ENCODE data around the gene COQ8A. TPM values are rescaled to one million over a fixed set of nuclear protein-coding genes. Genes with fewer than 3 reads are reported as not detected.

The COQ8A gene
- total RNA-seq, 1 experiment from 2014 or later = 39.4 TPM

GRCh38 chr1:226987623-226988333 lies 47.7 kb downstream of the COQ8A start (continued):
- TF ChIP-seq ARID4B (CRISPR knock-in tag; IDR thresholded peaks at IDR 0.05; ENCODE audit: borderline replicate concordance) (no peak), ZNF671 (CRISPR knock-in tag; IDR thresholded peaks at IDR 0.05) (no peak), ZSCAN18 (CRISPR knock-in tag; IDR thresholded peaks at IDR 0.05) (no peak), TEAD4 (CRISPR knock-in tag; IDR thresholded peaks at IDR 0.05) (no peak), ZNF423 (CRISPR knock-in tag; IDR thresholded peaks at IDR 0.05) (no peak), IRF1 (CRISPR knock-in tag; IDR thresholded peaks at IDR 0.05) (no peak), ZBTB43 (CRISPR knock-in tag; IDR thresholded peaks at IDR 0.05) (no peak), ERG (CRISPR knock-in tag; IDR thresholded peaks at IDR 0.05) (no peak), E2F5 (CRISPR knock-in tag; IDR thresholded peaks at IDR 0.05) (no peak), ZNF416 (CRISPR knock-in tag; IDR thresholded peaks at IDR 0.05) (no peak), CREM (CRISPR knock-in tag; IDR thresholded peaks at IDR 0.05) (no peak), TCF7 (CRISPR knock-in tag; IDR thresholded peaks at IDR 0.05; ENCODE audit: low read depth) (no peak)

- TF ChIP-seq IRF2 (CRISPR knock-in tag; IDR thresholded peaks at IDR 0.05; ENCODE audit: borderline replicate concordance, low read depth) (no peak), FOXJ3 (CRISPR knock-in tag; IDR thresholded peaks at IDR 0.05; ENCODE audit: borderline replicate concordance) (no peak), MYBL2 (CRISPR knock-in tag; IDR thresholded peaks at IDR 0.05) (no peak), ZMAT4 (CRISPR knock-in tag; IDR thresholded peaks at IDR 0.05) (no peak), ATF1 (CRISPR knock-in tag; IDR thresholded peaks at IDR 0.05) (no peak), NR2C2 (CRISPR knock-in tag; IDR thresholded peaks at IDR 0.05) (no peak)
- Mint-ChIP-seq H3K27ac (peak overlapping the region; percentile 87), H3K4me1 (peaks cover 12% of the 10 kb centered on the region), H3K27me3 (ENCODE audit: low read depth) (no peaks in the 10 kb centered on the region), H3K4me3 (no peak overlapping the region), H3K36me3 (peaks cover 17% of the 10 kb centered on the region), H3K9me3 (no peaks in the 10 kb centered on the region)
- POLR2A ChIA-PET = no interaction called here
- no peak for DNase-seq (ENCODE audit: low spot score)
- peak; percentile 53 for ATAC-seq
- CTCF ChIA-PET = no interaction called here
Observed at GRCh38 chr1:226988334-226988666, 48.2 kb downstream of the COQ8A start.

All from WTC11 (cell line).